Measurements from ENCODE around the gene YEATS4.

Gene YEATS4

GRCh38 chr12:69435644-69436043, 76.1 kb downstream of the YEATS4 start:
- H3K9ac ChIP-seq (ENCODE audit: low read length): no peak overlapping the region
- TF ChIP-seq EZH2phosphoT487 (IDR thresholded peaks at IDR 0.05; ENCODE audit: low read depth) (no peak), CTCF (IDR thresholded peaks at IDR 0.05; ENCODE audit: low read depth, low read length) (no peak)
- H3K4me1 ChIP-seq (ENCODE audit: low read length): no peaks in the 10 kb centered on the region

GRCh38 chr12:69437073-69437472, 77.5 kb downstream of the YEATS4 start:
- TF ChIP-seq CTCF (IDR thresholded peaks at IDR 0.05; ENCODE audit: low read depth, low read length) (no peak), EZH2phosphoT487 (IDR thresholded peaks at IDR 0.05; ENCODE audit: low read depth) (no peak)
- Histone ChIP-seq H3K4me1 (ENCODE audit: low read length) (no peaks in the 10 kb centered on the region), H3K9me3 (ENCODE audit: insufficient read depth, low read length) (no peaks in the 10 kb centered on the region), H4K20me1 (ENCODE audit: insufficient read depth, low read length) (no peaks in the 10 kb centered on the region), H3K36me3 (replicated peaks; ENCODE audit: low read depth, low read length) (no peaks in the 10 kb centered on the region), H3K79me2 (ENCODE audit: low read length) (no peaks in the 10 kb centered on the region), H3K27ac (ENCODE audit: low read length) (no peak overlapping the region), H3K9ac (ENCODE audit: low read length) (no peak overlapping the region), H3K4me2 (ENCODE audit: low read length) (no peak overlapping the region), H3K27me3 (ENCODE audit: low read depth, low read length) (no peaks in the 10 kb centered on the region), H3K4me3 (ENCODE audit: low read length) (no peak overlapping the region), H2AFZ (ENCODE audit: low read depth, low read length) (no peak overlapping the region)

More at GRCh38 chr12:69435644-69436043, 76.1 kb downstream of the YEATS4 start:
- Histone ChIP-seq H3K79me2 (ENCODE audit: low read length) (no peaks in the 10 kb centered on the region), H3K4me2 (ENCODE audit: low read length) (no peak overlapping the region), H4K20me1 (ENCODE audit: insufficient read depth, low read length) (no peaks in the 10 kb centered on the region), H2AFZ (ENCODE audit: low read depth, low read length) (no peak overlapping the region), H3K27me3 (ENCODE audit: low read depth, low read length) (no peaks in the 10 kb centered on the region), H3K9me3 (ENCODE audit: insufficient read depth, low read length) (no peaks in the 10 kb centered on the region), H3K36me3 (replicated peaks; ENCODE audit: low read depth, low read length) (no peaks in the 10 kb centered on the region), H3K27ac (ENCODE audit: low read length) (no peak overlapping the region), H3K4me3 (ENCODE audit: low read length) (no peak overlapping the region)

DNA sequence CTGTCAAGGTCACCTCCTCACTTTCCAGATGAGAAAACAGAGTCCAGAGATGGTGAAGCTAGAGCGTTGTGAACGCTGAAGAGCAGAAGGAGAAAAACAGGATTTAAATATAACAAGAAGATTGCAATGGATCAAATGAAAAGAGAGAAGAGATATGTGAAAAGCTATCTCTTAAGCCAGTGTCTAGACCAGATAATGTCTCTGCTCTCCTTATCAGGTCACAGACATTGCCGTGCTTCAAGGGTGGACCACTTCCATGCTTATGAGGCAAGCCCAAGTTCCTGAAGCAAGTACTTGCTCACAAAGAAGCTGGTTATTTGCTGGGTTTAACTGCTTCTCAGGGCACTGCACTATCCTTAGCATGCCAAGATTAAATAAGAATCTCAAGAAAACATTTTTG, 79.0 kb downstream of the YEATS4 start:
- H3K4me1 ChIP-seq (ENCODE audit: low read length): no peaks in the 10 kb centered on the region
- H4K20me1 ChIP-seq (ENCODE audit: insufficient read depth, low read length): no peaks in the 10 kb centered on the region
- H3K27me3 ChIP-seq (ENCODE audit: low read depth, low read length): no peaks in the 10 kb centered on the region
- no peaks in the 10 kb centered on the region for H3K9me3 ChIP-seq (ENCODE audit: insufficient read depth, low read length)
- no peak overlapping the region for H3K27ac ChIP-seq (ENCODE audit: low read length)
- H2AFZ ChIP-seq (ENCODE audit: low read depth, low read length): no peak overlapping the region
- no peaks in the 10 kb centered on the region for H3K36me3 ChIP-seq (replicated peaks; ENCODE audit: low read depth, low read length)
- no peak overlapping the region for H3K4me3 ChIP-seq (ENCODE audit: low read length)
- no peak overlapping the region for H3K4me2 ChIP-seq (ENCODE audit: low read length)
- TF ChIP-seq CTCF (IDR thresholded peaks at IDR 0.05; ENCODE audit: low read depth, low read length): no peak
- TF ChIP-seq EZH2phosphoT487 (IDR thresholded peaks at IDR 0.05; ENCODE audit: low read depth): no peak
- no peaks in the 10 kb centered on the region for H3K79me2 ChIP-seq (ENCODE audit: low read length)
- H3K9ac ChIP-seq (ENCODE audit: low read length): no peak overlapping the region

DNA sequence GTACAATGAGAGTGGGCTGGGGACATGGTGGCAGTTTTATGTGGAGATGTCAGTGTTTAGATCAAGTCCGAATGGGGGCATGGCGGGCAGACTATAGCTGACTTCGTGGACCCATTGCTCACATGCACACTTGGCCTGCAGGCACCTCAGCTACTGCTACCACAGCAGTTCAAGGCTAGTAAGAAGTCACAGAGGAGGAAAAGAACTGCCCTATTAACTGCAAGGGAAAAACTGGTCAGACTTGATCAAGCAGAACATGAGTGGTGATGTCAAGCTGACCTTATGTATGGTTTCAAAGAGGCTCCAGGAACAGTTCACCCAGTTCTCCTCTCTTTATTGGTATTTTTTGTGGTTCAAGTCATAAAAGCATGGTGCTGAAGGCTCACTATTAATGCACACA, 80.5 kb downstream of the YEATS4 start:
- Histone ChIP-seq H2AFZ (ENCODE audit: low read depth, low read length) (no peak overlapping the region), H3K4me1 (ENCODE audit: low read length) (no peaks in the 10 kb centered on the region), H3K4me3 (ENCODE audit: low read length) (no peak overlapping the region), H3K27me3 (ENCODE audit: low read depth, low read length) (no peaks in the 10 kb centered on the region), H3K4me2 (ENCODE audit: low read length) (no peak overlapping the region), H3K79me2 (ENCODE audit: low read length) (no peaks in the 10 kb centered on the region), H4K20me1 (ENCODE audit: insufficient read depth, low read length) (no peaks in the 10 kb centered on the region), H3K9me3 (ENCODE audit: insufficient read depth, low read length) (no peaks in the 10 kb centered on the region), H3K9ac (ENCODE audit: low read length) (no peak overlapping the region), H3K27ac (ENCODE audit: low read length) (no peak overlapping the region), H3K36me3 (replicated peaks; ENCODE audit: low read depth, low read length) (no peaks in the 10 kb centered on the region)
- no peak for TF ChIP-seq EZH2phosphoT487 (IDR thresholded peaks at IDR 0.05; ENCODE audit: low read depth)
- TF ChIP-seq CTCF (IDR thresholded peaks at IDR 0.05; ENCODE audit: low read depth, low read length): no peak

All from OCI-LY3 (cell line).